Measurements from ENCODE around the gene MYD88.

The MYD88 gene

GRCh38 chr3:38114052-38114874 lies 24.2 kb upstream of the MYD88 start:
- DNase-seq = no peak

- no peak for DNase-seq
Measured at GRCh38 chr3:38114875-38115644, 23.4 kb upstream of the MYD88 start.

DNA sequence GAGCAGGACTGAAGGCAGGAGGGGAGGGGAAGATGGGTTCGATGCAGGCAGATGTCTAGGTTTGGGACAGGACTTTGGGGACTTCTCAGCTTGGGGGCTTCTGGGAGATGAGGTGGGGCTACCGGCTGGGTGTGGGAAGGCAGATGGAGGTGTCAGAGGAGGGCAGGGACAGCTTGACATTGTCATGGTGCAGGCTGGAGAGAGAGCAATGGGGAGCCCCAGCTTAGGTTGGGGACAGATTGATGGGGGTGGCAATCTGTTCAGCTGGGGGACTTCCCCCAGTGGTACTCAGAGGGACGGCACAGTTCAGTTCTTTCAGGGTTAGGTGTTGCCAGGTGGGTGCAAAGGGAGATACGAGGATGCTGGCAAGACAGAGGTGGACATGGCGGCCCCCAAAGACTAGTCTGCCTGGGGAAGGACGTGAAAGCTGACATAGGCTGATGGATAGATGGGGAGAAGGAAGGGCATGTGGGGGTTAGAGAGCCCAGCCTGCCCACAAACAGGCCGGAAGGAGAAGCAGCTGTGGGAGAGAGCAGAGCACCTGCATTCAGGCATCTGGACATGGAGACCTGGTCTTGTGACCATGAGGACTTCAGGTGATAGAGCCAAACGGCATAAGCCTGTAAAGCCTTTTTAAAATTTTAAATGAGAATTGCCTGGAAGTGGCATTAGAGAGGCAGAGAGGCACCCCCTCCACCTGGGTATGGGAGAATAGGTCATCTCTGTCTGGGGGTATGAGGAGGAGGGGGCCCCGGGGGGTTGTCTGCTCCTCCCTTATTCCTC lies 22.6 kb upstream of the MYD88 start:
- DNase-seq = no peak

DNA sequence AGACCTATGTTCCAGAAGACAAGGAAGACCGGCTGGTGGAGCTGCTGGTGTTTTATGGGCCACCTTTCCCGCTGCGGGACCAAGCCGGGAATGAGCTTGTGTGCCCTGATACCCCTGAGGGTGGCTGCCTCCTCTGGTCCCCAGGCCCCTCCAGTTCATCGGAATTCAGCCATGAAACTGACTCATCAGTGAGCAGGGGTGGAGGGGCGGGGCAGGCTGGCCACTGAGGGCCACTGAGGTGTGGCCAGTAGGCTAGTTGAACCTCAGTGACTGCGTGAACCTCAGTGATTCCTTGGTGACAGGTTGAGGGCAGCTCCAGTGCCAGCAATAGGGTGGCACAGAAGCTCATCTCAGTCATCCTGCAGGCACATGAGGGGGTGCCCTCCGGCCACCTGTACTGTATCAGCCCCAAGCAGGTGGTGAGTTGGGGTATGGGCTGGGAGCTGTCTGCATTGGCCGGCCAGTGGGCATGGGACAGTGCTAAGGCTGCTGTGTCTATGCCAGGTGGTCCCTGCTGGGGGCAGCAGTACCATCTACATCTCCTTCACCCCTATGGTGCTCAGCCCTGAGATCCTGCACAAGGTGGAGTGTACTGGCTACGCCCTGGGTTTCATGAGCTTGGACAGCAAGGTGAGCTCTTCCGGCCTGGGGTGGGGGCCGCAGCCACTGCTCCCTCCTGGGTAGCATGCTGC lies 21.8 kb upstream of the MYD88 start:
- DNase-seq = no peak

DNA sequence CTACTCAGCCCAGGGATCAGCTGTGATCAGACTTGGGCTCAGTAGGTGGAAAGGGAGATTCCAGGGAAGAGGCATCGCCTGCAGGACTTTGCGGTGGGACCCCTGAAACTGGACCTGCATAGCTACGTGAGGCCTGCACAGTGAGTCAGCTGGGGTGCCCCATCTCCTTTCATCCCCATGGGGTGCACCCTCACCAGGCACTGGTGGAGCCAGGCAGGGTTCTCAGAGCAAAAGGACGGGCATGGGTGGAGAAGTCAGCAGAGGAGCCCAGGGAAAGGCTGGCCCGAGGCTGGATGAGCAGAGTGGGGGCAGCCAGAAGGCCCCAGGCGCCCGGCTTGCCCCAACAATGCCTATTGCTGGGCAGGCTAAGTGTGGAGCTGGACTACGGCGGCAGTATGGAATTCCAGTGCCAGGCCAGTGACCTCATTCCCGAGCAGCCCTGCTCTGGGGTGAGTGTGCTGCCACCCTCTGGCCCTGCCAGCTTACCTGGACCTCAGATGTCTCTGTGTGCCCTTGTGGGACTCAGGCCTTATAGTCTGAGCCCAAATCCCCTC lies 21.2 kb upstream of the MYD88 start:
- no peak for DNase-seq

DNA sequence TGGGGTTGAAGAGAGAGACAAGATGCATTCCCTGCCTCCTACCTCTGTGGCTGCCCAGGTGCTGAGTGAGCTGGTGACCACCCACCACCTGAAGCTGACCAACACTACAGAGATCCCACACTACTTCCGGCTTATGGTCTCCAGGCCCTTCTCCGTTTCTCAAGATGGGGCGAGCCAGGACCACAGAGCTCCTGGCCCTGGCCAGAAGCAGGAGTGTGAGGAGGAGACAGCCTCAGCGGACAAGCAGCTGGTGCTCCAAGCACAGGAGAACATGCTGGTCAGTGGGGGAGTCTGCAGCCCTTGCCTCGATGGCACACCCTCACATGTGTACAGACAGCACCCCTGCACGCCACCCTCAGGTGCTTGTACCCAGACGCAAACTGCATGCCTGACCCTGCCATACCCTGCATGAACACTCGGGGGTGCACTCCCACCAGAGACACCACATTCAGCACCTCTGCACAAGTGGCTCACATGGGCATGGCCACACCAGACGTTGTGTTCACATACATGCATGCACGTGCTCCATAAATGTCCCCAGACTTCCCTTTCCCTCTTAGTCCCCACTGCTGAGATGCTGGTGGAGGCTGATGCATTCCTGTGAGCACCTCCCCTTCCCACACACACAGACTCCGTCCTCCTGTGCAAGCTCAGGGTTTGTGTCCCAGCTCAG lies 20.6 kb upstream of the MYD88 start:
- peak; percentile 54 for DNase-seq

DNA sequence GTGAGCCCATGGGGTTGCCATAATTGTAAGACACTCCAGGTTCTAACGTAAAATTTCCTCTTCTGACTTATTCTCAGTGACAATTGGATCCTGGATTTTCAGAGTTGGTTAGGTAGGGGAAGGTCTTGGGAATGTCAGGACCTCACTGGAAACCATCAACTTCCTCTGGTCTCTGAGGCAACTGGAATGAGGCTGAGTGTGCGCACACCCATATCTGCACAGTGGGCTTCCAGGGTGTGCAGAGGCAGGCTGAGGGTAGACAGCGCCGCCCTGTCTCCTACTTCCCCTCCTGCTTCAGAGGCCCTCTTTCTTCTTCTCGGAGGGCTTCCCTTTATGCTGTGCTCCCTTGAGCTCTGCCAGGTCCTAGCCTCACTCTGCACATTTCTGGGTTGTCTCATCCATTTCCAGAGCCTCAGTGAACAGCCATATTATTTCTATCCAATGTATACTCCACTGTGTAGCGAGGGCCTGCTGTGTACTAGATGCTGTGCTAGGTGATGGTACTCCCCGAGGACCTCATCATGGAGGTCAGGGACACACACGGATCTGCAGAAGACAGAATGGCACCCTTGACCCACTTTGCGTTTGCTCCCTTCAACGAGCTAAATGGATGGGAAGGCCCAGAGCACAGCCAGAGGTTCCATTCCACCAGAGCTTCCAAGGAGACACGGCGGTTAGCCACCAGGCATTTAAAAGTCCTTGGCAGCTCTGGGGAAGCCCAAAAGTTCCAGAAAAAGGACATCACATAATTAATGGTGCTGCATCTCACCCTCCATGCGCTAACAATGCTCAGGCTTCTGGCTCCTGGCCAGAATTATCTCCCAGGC lies 19.8 kb upstream of the MYD88 start:
- DNase-seq = no peak

GRCh38 chr3:38119248-38119544 lies 19.3 kb upstream of the MYD88 start:
- no peak for DNase-seq

DNA sequence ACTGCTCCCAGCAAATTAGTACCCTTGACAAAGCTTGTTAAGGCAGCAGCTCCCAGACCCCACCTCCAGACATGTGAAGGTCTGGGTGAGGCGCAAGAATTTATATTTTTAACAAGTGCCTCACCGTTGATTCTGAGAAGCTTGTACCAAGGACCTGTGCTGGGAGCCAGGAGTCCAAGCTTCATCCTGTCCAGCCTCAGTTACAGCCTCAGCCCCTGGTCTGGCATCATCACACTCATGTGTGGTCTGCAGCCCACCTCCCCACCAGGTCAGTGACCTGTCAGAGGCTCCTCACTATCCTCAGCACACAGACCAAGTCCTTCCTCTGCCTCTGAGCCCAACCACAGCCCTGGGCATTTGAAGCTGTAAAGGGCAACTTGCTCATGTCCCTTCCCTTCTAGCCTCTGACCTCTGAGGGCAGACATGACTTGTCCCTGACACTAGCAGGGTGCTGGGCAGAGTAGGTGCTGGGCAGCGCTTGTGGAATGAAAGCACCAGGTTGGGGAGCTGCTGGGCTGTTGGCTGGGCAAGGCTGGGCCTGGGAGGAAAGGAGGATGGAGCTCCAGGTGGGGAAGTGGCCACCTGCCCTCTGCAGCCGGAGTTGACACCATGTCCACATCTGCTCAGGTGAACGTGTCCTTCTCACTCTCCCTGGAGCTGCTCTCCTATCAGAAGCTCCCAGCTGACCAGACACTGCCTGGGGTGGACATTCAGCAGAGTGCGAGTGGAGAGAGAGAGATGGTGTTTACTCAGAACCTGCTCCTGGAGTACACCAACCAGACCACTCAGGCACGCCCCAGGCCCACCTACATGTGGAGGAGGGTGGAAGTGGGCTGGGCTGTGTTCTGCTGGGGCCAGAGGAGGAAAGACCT lies 18.4 kb upstream of the MYD88 start:
- no peak for DNase-seq

GRCh38 chr3:38120693-38121450 lies 17.6 kb upstream of the MYD88 start:
- no peak for DNase-seq

GRCh38 chr3:38121451-38121831 lies 17.0 kb upstream of the MYD88 start:
- no peak for DNase-seq

- DNase-seq = no peak
Measured at GRCh38 chr3:38121832-38122461, 16.5 kb upstream of the MYD88 start.

GRCh38 chr3:38122712-38123290 lies 15.7 kb upstream of the MYD88 start:
- DNase-seq = no peak

DNA sequence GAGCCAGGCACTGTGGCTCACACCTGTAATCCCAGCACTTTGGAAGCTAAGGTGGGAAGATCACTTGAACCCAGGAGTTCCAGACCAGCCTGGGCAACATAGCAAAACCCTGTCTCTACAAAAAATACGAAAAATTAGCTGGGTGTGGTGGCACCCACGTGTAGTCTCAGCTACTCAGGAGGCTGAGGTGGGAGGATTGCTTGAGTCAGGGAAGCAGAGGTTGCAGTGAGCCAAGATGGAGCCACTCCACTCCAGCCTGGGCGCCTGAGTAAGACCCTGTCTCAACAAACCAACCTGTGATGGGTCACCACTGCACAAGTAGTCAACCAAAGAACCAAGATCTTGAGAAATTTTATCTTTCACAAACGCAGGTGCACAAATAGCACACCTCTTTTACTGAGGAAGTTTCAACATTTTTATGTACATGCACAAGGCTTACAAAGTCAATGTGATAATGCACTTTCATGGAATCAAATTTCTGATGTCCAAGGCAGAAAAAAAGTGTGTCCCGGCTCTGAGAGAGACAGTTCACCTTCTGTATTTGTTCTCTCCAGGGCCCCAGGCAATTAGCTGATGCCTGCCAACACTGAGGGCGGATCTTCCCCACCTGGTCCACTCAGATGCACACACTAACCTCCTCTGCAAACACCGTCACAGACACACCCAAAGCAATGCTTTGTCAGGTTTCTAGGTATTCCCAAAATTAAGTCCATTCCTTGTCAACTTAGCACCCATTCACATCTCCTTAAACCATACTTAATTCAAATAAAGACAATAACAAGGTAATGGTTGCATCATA lies 13.9 kb upstream of the MYD88 start:
- DNase-seq = no peak

DNA sequence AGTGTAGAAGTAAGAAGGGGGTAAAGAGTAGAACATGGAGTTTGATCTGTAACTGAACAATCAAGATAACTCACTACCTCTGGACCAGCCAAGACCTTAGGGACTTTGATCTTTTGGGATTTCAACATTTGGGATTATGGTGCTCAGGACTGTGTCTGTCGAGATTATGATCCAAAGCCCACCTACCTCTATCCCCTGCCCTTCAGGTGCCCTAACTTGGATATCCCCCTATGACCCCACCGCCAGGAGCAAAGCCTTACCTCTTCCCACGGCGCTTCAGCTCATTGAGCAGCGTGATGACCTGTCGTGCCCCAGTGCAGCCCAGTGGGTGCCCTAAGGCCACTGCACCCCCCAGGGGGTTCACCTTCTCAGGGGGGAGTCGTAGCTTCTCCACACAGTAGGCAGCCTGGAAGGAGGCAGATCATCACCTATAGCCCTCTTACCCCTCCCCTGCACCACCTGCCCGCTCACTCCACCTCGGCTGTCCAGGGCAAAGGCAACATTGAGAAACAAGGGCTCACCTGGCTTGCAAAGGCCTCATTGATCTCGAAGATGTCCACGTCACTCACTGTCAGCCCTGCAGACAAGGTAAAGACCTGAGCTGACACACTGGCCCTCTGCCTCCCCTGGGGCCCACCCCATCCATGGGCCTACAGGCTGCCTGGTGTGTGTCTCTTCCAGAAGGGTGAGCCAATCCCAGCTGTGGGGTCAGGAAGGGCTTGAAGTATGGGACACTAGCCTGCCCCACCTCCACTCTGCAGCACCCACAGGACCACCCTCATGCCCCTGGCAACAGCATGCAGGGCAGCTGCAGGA lies 12.9 kb upstream of the MYD88 start:
- no peak for DNase-seq

DNA sequence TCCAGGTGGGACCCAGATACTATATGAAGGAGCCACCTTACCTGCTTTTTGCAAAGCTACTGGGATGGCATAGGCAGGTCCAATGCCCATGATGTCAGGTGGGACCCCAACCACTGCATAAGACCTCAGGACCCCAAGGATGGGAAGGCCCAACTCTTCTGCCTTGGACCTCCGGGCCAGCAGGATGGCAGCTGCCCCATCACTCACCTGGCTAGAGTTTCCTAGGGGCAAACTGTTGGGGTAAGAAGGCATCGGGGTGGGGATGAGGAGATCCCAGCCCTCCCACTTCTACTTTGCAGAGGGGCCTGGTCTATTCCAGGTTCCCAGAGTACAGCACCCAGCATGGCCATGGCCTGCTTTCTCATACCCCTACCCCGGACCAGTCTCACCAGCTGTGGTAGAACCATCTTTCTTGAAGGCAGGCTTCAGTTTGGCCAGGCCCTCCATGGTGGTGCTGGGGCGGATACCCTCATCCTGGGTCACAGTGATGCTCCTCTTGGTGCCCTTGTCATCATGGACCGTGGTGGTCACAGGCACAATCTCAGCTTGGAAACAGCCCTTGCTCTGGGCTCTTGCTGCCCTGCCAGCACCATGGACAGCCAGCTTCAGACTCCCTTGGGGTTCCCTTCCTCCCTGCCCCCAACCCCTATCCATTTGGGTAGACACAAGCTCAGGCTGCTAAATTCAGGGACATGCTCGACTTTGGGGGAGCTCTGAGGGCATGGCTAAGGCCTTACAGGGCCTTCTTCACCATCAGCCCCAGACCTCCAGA lies 12.2 kb upstream of the MYD88 start:
- DNase-seq = no peak
